GM12875 (cell line): ENCODE data around the gene WIPF3.
"Not testable (repeated sequence)": the region's sequence is repeated elsewhere in the genome, so short reads cannot be mapped to it uniquely, and the experiment has no call there.

ENCODE experiments used
- H3K4me3 ChIP-seq: one replicate; pipeline ENCODE4 v1.5.1; 2011; ENCODE audit warnings: low read depth, low read length, control low read depth
- TF ChIP-seq, protein P1 (sequence below): IDR thresholded peaks from 2 replicates; pipeline ENCODE4 v1.5.1; 2011; ENCODE audit warnings: low read depth, mild to moderate bottlenecking, control low read depth, inconsistent platforms, low read length, moderate library complexity, borderline replicate concordance; ENCODE audit not compliant: insufficient read depth

Gene WIPF3

DNA sequence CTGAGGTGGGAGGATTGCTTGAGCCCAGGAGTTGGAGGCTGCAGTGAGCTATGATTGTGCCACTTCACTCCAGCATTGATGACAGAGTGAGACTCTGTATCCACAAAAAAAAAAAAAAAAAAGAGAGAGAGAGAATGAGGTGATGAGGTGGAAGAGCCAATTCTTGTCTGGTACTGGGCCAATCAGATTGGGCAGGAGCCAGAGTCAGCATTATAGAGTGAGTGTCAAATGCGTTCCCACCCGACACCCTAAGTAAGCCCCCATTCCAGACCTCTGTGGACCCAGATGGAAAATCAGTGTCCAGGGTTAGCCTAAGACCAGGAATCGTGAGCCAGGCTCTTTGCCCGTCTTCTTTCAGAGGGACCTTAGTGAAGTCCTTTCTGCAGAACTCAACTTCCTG lies 83.9 kb downstream of the WIPF3 start:
- TF ChIP-seq, protein P1, sequence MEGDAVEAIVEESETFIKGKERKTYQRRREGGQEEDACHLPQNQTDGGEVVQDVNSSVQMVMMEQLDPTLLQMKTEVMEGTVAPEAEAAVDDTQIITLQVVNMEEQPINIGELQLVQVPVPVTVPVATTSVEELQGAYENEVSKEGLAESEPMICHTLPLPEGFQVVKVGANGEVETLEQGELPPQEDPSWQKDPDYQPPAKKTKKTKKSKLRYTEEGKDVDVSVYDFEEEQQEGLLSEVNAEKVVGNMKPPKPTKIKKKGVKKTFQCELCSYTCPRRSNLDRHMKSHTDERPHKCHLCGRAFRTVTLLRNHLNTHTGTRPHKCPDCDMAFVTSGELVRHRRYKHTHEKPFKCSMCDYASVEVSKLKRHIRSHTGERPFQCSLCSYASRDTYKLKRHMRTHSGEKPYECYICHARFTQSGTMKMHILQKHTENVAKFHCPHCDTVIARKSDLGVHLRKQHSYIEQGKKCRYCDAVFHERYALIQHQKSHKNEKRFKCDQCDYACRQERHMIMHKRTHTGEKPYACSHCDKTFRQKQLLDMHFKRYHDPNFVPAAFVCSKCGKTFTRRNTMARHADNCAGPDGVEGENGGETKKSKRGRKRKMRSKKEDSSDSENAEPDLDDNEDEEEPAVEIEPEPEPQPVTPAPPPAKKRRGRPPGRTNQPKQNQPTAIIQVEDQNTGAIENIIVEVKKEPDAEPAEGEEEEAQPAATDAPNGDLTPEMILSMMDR, result no peak

DNA sequence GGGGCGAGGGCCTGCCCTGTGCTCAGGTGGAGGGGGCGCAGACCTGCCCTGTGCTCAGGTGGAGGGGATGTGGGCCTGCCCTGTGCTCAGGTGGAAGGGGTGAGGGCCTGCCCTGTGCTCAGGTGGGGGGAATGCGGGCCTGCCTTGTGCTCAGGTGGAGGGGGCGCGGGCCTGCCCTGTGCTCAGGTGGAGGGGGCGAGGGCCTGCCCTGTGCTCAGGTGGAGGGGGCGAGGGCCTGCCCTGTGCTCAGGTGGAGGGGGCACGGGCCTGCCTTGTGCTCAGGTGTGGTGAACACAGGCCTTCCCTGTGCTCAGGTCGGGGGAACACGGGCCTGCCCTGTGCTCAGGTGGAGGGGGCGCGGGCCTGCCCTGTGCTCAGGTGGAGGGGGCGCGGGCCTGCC lies 84.5 kb downstream of the WIPF3 start:
- not testable (repeated sequence) for H3K4me3 ChIP-seq

More for the DNA sequence above, 83.9 kb downstream of the WIPF3 start:
- no peak overlapping the region for H3K4me3 ChIP-seq

DNA sequence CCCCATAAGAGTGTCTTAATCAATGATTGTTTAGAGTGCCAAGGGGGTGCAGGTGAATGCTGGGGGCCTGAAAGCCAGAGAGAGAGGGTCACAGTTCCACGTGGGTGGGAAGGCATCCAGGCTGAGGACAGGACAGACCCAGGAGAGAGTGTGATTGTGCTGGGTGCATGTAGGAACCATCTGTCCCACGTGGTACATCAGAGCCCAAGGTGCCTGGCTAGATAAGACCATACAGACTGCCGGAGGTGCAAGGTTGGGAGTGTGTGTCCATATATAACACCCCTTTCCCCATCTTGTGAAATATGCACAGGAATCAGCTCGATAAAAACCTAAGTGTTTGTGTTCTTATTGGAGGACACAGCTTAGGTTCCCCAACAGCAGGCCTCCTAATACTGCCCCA lies 85.5 kb downstream of the WIPF3 start:
- H3K4me3 ChIP-seq, result no peak overlapping the region
- TF ChIP-seq, protein P1, result no peak

DNA sequence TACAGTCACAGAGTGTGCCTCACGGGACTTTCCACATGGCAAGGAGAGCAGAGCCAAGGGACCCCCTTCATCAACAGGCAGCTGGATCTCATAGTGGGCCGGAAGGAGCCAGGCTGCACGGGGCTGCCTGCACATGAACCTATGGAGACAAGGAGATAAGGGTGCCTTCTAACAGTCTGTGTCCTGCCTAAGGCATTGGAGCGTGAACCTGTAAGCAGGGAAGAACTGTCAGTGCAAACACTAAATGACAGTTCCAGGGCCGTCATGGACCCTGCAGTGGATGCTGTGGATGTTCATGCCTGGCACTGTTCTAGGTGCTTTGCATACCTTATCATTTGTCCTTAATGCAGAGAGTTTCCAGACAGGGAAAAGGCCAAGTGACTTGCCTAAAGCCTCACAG lies 85.9 kb downstream of the WIPF3 start:
- TF ChIP-seq, protein P1, result no peak
- no peak overlapping the region for H3K4me3 ChIP-seq

DNA sequence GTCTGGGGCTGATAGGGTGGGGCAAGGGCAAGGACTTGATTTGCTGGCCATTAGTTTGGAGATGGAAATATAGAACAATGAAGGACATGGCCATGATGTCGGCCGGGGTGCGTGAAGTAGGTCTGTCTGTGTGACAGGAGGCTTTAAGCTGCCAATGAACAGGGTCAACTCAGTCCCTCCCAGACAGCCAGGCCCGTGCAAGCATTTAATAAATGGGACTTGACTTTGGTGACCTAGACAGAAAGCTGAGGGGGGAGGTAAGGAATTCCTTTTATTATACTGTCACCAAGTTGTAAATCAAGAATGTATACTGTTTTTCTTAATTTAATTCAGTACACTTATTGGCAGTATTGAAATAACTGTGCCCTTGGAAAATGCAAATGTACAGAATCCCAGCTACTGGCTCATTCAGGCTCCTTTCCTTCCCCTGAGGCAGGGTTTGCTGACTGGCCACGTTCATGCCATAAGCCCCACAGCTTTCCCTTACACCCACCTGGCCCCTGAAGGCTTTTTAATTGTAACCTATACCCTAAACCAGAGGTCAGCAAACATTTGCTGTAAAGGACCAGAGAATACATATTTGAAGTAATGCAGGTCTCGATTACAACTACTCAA lies 87.2 kb downstream of the WIPF3 start:
- no peak overlapping the region for H3K4me3 ChIP-seq
- TF ChIP-seq, protein P1, result no peak

DNA sequence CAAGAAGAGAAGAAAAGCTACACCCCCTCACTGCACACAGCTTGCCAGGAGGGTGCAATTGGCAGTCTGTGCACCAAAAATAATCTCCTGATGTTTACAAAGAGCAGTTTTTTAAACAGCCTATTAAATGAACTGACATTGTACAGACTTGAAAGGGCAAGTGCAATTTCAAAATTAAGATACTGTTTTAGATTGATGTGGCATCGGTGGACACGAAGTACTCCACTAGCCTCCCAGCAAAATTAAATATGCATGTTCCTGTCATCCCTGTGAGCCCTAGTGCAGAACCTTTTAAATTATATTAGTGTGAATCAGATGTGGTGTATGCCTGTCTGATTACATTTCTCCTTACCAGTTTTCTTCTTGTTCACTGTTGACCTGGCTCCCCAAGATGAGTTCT lies 87.9 kb downstream of the WIPF3 start:
- TF ChIP-seq, protein P1, result no peak
- no peak overlapping the region for H3K4me3 ChIP-seq

DNA sequence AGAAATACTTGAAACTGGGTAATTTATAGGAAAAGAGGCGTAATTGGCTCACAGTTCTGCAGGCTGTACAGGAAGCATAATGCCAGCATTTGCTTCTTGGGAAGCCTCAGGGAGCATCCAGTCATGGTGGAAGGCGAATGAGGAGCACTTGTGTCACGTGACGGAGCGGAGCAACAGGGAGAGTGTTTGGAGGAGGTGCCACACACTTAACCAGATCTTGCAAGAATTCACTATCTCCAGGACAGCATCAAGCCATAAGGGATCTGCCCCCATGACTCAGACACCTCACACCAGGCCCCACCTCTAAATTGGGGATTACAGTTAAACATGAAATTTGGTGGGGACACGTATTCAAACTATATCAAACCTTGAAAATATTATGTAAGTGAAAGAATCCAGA lies 89.3 kb downstream of the WIPF3 start:
- H3K4me3 ChIP-seq, result no peak overlapping the region
- TF ChIP-seq, protein P1, result no peak
